ENCODE measurements around the gene THAP6.

DNA sequence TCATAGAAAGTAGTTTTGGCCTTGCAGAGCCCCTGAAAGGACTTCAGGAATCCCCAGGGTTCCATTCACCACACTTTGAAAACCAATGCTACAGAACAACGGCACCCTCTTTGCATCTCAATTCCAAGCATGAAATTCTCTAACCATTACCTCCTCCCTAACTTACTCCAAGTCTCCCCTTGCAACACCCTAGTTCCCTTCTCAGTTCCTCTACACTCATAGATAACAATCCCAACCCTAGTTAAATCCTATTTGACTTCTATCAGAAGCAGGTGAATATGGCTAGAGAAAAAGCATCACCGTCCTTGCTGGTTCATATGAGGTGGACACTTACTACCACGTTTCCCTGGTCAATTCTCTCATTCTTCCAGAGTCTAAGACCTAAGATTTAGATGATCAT is 2.4 kb upstream of the THAP6 start:
- TF ChIP-seq, protein P1, sequence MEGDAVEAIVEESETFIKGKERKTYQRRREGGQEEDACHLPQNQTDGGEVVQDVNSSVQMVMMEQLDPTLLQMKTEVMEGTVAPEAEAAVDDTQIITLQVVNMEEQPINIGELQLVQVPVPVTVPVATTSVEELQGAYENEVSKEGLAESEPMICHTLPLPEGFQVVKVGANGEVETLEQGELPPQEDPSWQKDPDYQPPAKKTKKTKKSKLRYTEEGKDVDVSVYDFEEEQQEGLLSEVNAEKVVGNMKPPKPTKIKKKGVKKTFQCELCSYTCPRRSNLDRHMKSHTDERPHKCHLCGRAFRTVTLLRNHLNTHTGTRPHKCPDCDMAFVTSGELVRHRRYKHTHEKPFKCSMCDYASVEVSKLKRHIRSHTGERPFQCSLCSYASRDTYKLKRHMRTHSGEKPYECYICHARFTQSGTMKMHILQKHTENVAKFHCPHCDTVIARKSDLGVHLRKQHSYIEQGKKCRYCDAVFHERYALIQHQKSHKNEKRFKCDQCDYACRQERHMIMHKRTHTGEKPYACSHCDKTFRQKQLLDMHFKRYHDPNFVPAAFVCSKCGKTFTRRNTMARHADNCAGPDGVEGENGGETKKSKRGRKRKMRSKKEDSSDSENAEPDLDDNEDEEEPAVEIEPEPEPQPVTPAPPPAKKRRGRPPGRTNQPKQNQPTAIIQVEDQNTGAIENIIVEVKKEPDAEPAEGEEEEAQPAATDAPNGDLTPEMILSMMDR (IDR thresholded peaks at IDR 0.05; ENCODE audit: borderline replicate concordance, extremely low read depth, low read length, poor library complexity, severe bottlenecking): no peak
- no peak for TF ChIP-seq EZH2 (IDR thresholded peaks at IDR 0.05; ENCODE audit: borderline replicate concordance, low read depth, low read length, severe bottlenecking)

Measured in DND-41 (cell line).